HepG2 (cell line): ENCODE data around the gene JADE2. TPM values are rescaled to one million over a fixed set of nuclear protein-coding genes. Genes with fewer than 3 reads are reported as not detected.
A peak's percentile ranks its signal among the peaks of the same experiment; 100 is the strongest.

Experiments
- AGO2 ChIP-seq: fragments of 200-400 bp; formaldehyde crosslinking; optimal IDR thresholded peaks from 2 replicates; pipeline ENCODE3; 2017; ENCODE audit warnings: mild to moderate bottlenecking, low read depth, low read length, moderate library complexity
- ARID2 ChIP-seq: sonication (generic); formaldehyde crosslinking; IDR thresholded peaks from 2 replicates; pipeline ENCODE4 v1.8.1; 2022; ENCODE audit warnings: mild to moderate bottlenecking, missing genetic modification reagents, borderline replicate concordance
- CCDC6 ChIP-seq: sonication (generic); formaldehyde crosslinking; IDR thresholded peaks from 2 replicates; pipeline ENCODE4 v1.8.1; 2022; ENCODE audit warnings: mild to moderate bottlenecking, missing genetic modification reagents, moderate library complexity
- DZIP1 ChIP-seq: sonication (generic); formaldehyde crosslinking; IDR thresholded peaks from 2 replicates; pipeline ENCODE4 v1.5.0; 2020; ENCODE audit warnings: mild to moderate bottlenecking, missing genetic modification reagents
- ETV5 ChIP-seq: IDR thresholded peaks from 2 replicates; pipeline ENCODE4 v1.6.1; 2018; ENCODE audit warnings: missing biosample characterization, missing genetic modification reagents, inconsistent platforms, borderline replicate concordance
- JUNB ChIP-seq: sonication (generic); formaldehyde crosslinking; IDR thresholded peaks from 2 replicates; pipeline ENCODE4 v1.8.0; 2022; ENCODE audit warnings: missing genetic modification reagents, mild to moderate bottlenecking, borderline replicate concordance
- MED13 ChIP-seq: sonication (generic); formaldehyde crosslinking; IDR thresholded peaks from 2 replicates; pipeline ENCODE4 v1.5.0; 2020; ENCODE audit warnings: missing genetic modification reagents
- MIER2 ChIP-seq: IDR thresholded peaks from 2 replicates; pipeline ENCODE4 v1.6.1; 2016; ENCODE audit warnings: missing biosample characterization, missing genetic modification reagents
- NKX3-1 ChIP-seq: sonication (generic); formaldehyde crosslinking; IDR thresholded peaks from 2 replicates; pipeline ENCODE4 v1.5.0; 2020; ENCODE audit warnings: missing genetic modification reagents
- POLR2G ChIP-seq: fragments of 200-400 bp; formaldehyde crosslinking; IDR thresholded peaks from 2 replicates; pipeline ENCODE4 v1.6.1; 2018; ENCODE audit warnings: mild to moderate bottlenecking, low read depth, low read length, moderate library complexity
- REXO4 ChIP-seq: sonication (generic); formaldehyde crosslinking; IDR thresholded peaks from 2 replicates; pipeline ENCODE4 v1.8.0; 2022; ENCODE audit warnings: missing genetic modification reagents, mild to moderate bottlenecking, borderline replicate concordance
- RFX3 ChIP-seq: IDR thresholded peaks from 2 replicates; pipeline ENCODE4 v1.6.1; 2016; ENCODE audit warnings: missing biosample characterization, missing genetic modification reagents
- RFX5 ChIP-seq: IDR thresholded peaks from 2 replicates; pipeline ENCODE4 v1.6.1; 2011; ENCODE audit warnings: low read depth, low read length, improper control_type of control experiment
- SAFB2 ChIP-seq: sonication (generic); formaldehyde crosslinking; IDR thresholded peaks from 2 replicates; pipeline ENCODE4 v1.5.1; 2020; ENCODE audit warnings: missing genetic modification reagents, low read depth, mild to moderate bottlenecking, borderline replicate concordance
- SALL2 ChIP-seq: sonication (generic); formaldehyde crosslinking; IDR thresholded peaks from 2 replicates; pipeline ENCODE4 v1.8.1; 2023; ENCODE audit warnings: mild to moderate bottlenecking, missing genetic modification reagents, inconsistent platforms
- SKIL ChIP-seq: sonication (generic); formaldehyde crosslinking; IDR thresholded peaks from 2 replicates; pipeline ENCODE4 v1.8.0; 2022; ENCODE audit warnings: missing genetic modification reagents, mild to moderate bottlenecking, moderate library complexity, borderline replicate concordance
- SRF ChIP-seq: IDR thresholded peaks from 2 replicates; pipeline ENCODE4 v1.6.1; 2011; ENCODE audit warnings: mild to moderate bottlenecking, low read depth, low read length, moderate library complexity
- TBL1XR1 ChIP-seq: fragments of 150-350 bp; IDR thresholded peaks from 2 replicates; pipeline ENCODE4 v1.6.1; 2014; ENCODE audit warnings: borderline replicate concordance, low read length; ENCODE audit not compliant: partially characterized antibody
- ZNF260 ChIP-seq: sonication (generic); formaldehyde crosslinking; IDR thresholded peaks from 2 replicates; pipeline ENCODE4 v1.4.0; 2020; ENCODE audit warnings: missing genetic modification reagents, low read depth, mild to moderate bottlenecking, borderline replicate concordance
- ZNF432 ChIP-seq: sonication (generic); formaldehyde crosslinking; IDR thresholded peaks from 2 replicates; pipeline ENCODE4 v1.5.0; 2020; ENCODE audit warnings: missing genetic modification reagents, mild to moderate bottlenecking, borderline replicate concordance
- ZNF709 ChIP-seq: sonication (generic); formaldehyde crosslinking; IDR thresholded peaks from 2 replicates; pipeline ENCODE4 v1.5.0; 2020; ENCODE audit warnings: mild to moderate bottlenecking, missing genetic modification reagents
- ZNF747 ChIP-seq: sonication (generic); formaldehyde crosslinking; IDR thresholded peaks from 2 replicates; pipeline ENCODE4 v1.8.1; 2023; ENCODE audit warnings: missing genetic modification reagents, mild to moderate bottlenecking, borderline replicate concordance
- ZNF780A ChIP-seq: sonication (generic); formaldehyde crosslinking; IDR thresholded peaks from 2 replicates; pipeline ENCODE4 v1.8.0; 2022; ENCODE audit warnings: mild to moderate bottlenecking, missing genetic modification reagents, moderate library complexity
- polyA plus RNA-seq, 8 experiments: library from polyadenylated mRNA; depleted of rRNA in 3 of 8; stranded (reverse) in 7 of 8; unstranded in 1 of 8; fragments of >200 nt; fragmentation: Illumina TruSeq in 4 of 8; extraction: Trizol in 4 of 8; gene quantifications; 2 replicates each; pipeline versions ENCODE4 v1.2.1 to v1.2.3, GENCODE V29; 2011 to 2016; ENCODE audit warnings: low read depth in 4 of 8, missing spikeins in 1 of 8, mixed read lengths in 1 of 8; ENCODE audit not compliant: insufficient read depth in 1 of 8
- total RNA-seq, 5 experiments: library from RNA; depleted of rRNA; stranded (reverse); fragments of >200 nt; fragmentation: Illumina TruSeq; extraction: Trizol; gene quantifications; 2 replicates each; pipeline ENCODE4 v1.2.3, GENCODE V29; 2016; ENCODE audit warnings: low read depth in 1 of 5

Gene JADE2
- total and polyA plus RNA-seq, 2 of the 13 experiments (the other 11 are each of a cell fraction or from before 2014, with no cell fraction given), result 7.5 to 15.1 TPM

- TF ChIP-seq RFX5 (no peak), MIER2 (CRISPR knock-in tag) (peak; percentile 57; the same call in 1 of the 2 replicates), AGO2 (no peak), CCDC6 (CRISPR knock-in tag) (peak; percentile 92), ZNF432 (CRISPR knock-in tag) (no peak), JUNB (no peak), ETV5 (CRISPR knock-in tag) (peak; percentile 76), DZIP1 (CRISPR knock-in tag) (no peak; the same call in 1 of the 2 replicates), ZNF260 (CRISPR knock-in tag) (no peak), SAFB2 (CRISPR knock-in tag) (no peak), ZNF709 (CRISPR knock-in tag) (no peak; the same call in 1 of the 2 replicates), ARID2 (CRISPR knock-in tag) (peak; percentile 71; the same call in 1 of the 2 replicates), TBL1XR1 (no peak), RFX3 (peak; percentile 46; the same call in 1 of the 2 replicates), POLR2G (peak; percentile 99), SALL2 (CRISPR knock-in tag) (peak; percentile 82; the same call in 1 of the 2 replicates), ZNF780A (no peak), NKX3-1 (CRISPR knock-in tag) (peak; percentile 26; the same call in 1 of the 2 replicates), ZNF747 (peak; percentile 95; the same call in 1 of the 2 replicates), SKIL (CRISPR knock-in tag) (peak; percentile 83), REXO4 (CRISPR knock-in tag) (no peak), MED13 (CRISPR knock-in tag) (0 out of 2 replicates have a peak, but pooled peaks have one; percentile 64), SRF (no peak)
Measured at GRCh38 chr5:134506054-134507039, 19.1 kb upstream of the JADE2 start (continued).
